ENCODE results near the gene ZNF169. TPM values are rescaled to one million over a fixed set of nuclear protein-coding genes. Genes with fewer than 3 reads are reported as not detected.
A peak's percentile ranks its signal among the peaks of the same experiment; 100 is the strongest.
"Not testable (repeated sequence)": the region's sequence is repeated elsewhere in the genome, so short reads cannot be mapped to it uniquely, and the experiment has no call there.

ZNF169 gene
- 1 to 10 TPM in 3 of 4 donors, under 1 TPM in 1; 0.81 to 8.0 (median 2.6) TPM for polyA plus RNA-seq
- long read RNA-seq, donor 1, partial matches to known transcripts, result 9 of 9 reads
- long read RNA-seq, donor 1, other reads (novel, unspliced or antisense), result 0 of 9 reads
- long read RNA-seq, donor 2, result 0 reads
- long read RNA-seq, donor 3, result 0 reads
- long read RNA-seq, donor 4, result 0 reads
- long read RNA-seq, donor 5, result 0 reads
- long read RNA-seq, donor 6, result 0 reads
- long read RNA-seq, donor 7, partial matches to known transcripts, result 0 of 1 reads
- long read RNA-seq, donor 7, other reads (novel, unspliced or antisense), result 0 of 1 reads
- long read RNA-seq, donor 8, result 0 reads
- long read RNA-seq, donor 9, result 0 reads
- long read RNA-seq, donor 10, partial matches to known transcripts, result 0 of 4 reads
- long read RNA-seq, donor 10, other reads (novel, unspliced or antisense), result 0 of 4 reads

DNA sequence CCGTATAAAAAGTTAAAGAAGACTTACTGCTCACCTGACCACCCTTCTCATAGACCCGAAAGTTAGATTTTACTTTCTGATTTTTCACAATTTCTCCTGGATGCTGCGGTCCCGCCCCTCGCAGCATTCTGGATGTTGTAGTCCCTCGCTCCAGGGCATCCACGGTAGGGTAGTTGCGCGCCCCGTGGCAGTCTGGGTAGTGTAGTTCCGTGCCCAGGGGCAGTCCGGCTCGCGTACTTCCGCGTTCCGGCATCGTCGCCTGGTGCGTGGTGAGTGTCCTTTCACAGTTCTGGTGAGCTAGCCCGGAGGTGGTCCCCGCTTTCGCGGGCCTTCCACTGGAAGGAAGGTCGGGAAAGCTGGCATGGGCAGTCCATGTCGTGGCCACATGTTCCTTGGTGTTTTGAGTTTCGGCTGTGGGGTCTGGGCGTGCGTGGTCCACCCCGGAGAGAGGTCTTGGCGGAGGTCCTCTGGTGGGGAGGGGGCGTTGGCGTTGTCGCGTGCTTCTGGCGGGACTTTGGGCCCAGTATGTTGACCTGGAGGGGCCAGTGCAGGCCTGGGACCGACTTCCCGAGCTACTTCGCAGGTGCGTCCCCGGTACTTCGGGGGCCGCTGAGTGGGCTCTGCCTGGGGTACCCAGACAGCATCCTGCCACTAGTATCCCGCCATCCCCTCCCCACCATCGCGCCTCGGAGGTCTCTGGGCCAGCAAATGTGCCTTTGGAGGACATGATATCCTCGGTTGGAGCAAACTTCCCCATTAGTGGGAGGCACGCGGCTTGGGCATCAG is at the start of gene ZNF169:
TSS of gene ZNF169 (plus strand) at position 222 of the 786 bp plus-strand sequence. CDS start 19,515 bp downstream, outside the sequence.
- FAIRE-seq (no peak), DNase-seq (peak; percentile 89)
- 0 to 1% (median 1%) methylated on average over 49 to 50 of the region's 50 CpGs for WGBS, 3 donors
- H3K27me3 ChIP-seq (ENCODE audit: control insufficient read depth in 3 of 3, insufficient read depth in 3 of 3, low read length in 3 of 3), result no peaks in the 10 kb centered on the region
- H3K27ac ChIP-seq (ENCODE audit: low read depth in 1 of 3, low read length in 2 of 3), result peak within 1 kb of the TSS in 1 of 3 donors; percentile 70
- H3K4me1 ChIP-seq (ENCODE audit: control insufficient read depth in 3 of 3, insufficient read depth in 2 of 3, low read depth in 1 of 3, low read length in 2 of 3), result peaks cover 0 to 2% (median 0%) of the 10 kb centered on the region in 3 donors
- peak within 1 kb of the TSS; percentile 56 to 92 (median 90) for H3K4me3 ChIP-seq (ENCODE audit: low read depth in 1 of 3, low read length in 3 of 3)
- no peaks in the 10 kb centered on the region for H3K9me3 ChIP-seq (ENCODE audit: control insufficient read depth in 2 of 2, insufficient read depth in 1 of 2, low read depth in 1 of 2, low read length in 1 of 2)
- peaks cover 0 to 3% (median 0%) of the 10 kb centered on the region in 3 donors for H3K36me3 ChIP-seq (ENCODE audit: control insufficient read depth in 3 of 3, insufficient read depth in 2 of 3, low read depth in 1 of 3, low read length in 3 of 3)

DNA sequence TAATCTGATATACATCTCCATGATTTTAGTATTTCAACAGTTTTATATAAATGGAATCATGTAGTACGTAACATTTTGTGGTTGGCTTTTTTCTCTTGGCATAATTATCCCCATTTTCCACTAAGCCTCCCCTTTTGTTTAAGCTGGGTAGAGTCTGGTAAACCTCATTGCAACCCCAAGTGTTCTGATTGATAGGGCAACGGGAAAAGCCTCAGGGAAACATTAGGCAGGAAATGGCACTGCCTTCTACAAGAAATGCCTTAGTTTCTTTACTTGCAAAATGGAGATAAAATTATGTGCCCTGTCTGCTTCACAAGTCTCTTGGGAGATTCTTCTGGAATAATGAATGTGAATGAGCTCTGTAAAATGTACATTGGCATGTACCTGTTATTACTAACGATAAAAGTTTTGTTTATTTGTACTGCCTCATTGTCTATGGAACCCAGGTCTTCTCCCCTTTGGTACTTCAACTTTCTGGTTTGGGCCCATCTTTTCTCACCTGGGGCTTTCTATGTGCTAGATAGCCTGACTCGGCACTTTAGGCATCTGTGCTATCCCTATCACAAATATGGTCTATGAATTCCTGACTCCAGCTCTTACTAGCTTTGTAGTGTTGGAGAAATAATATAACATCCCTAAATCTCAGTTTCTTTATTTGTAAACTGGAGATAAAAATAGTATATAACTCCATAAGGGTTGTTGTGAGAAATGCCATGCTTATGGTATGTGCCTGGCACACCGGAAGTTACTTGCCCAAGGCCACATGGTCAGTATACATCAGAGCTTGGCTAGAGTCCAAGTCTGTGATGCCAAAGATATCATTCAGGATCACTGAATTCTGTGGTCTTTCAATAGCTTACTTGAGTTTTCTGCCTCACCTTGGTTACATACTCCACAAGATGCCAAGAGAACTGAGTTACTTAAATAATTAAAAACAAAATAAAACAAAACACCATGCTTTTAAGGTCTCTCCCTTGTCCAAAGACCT is 48.2 kb upstream of the ZNF169 start:
- WGBS, 3 donors, result 85 to 90% (median 87%) methylated on average over 5 of the region's 5 CpGs
- DNase-seq, result no peak

DNA sequence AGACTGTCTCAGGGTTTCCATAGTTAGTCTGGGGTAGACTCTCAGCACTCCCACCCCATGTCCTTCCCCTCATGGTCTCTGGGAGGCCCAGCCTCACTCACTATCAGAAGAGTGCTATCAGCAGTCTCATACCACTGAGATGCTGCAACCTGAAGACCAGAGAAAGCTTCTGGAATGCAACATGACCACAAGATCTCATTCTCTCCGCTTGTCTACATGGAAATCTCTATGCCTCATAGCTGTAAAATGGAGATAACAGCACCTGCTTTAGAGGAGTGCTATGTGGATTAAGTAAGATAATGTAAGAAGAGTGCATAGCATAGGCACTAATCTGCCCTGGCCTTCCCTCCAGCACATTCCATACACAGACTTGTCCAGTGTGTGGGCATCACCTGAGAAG is 47.0 kb upstream of the ZNF169 start:
- Histone ChIP-seq H3K4me1 (ENCODE audit: control insufficient read depth in 3 of 3, insufficient read depth in 2 of 3, low read depth in 1 of 3, low read length in 2 of 3) (no peaks in the 10 kb centered on the region), H3K9me3 (ENCODE audit: control insufficient read depth in 2 of 2, insufficient read depth in 1 of 2, low read depth in 1 of 2, low read length in 1 of 2) (peaks cover 0 to 5% of the 10 kb centered on the region in 2 donors), H3K36me3 (ENCODE audit: control insufficient read depth in 3 of 3, insufficient read depth in 2 of 3, low read depth in 1 of 3, low read length in 3 of 3) (no peaks in the 10 kb centered on the region), H3K4me3 (ENCODE audit: low read depth in 1 of 3, low read length in 3 of 3) (no peak overlapping the region), H3K27ac (ENCODE audit: low read depth in 1 of 3, low read length in 2 of 3) (no peak overlapping the region), H3K27me3 (ENCODE audit: control insufficient read depth in 3 of 3, insufficient read depth in 3 of 3, low read length in 3 of 3) (no peaks in the 10 kb centered on the region)
- FAIRE-seq (no peak), DNase-seq (no peak)
- 36 to 76% (median 60%) methylated on average over 1 of the region's 1 CpG for WGBS, 3 donors

More for the DNA sequence above, 48.2 kb upstream of the ZNF169 start:
- Histone ChIP-seq H3K27ac (ENCODE audit: low read depth in 1 of 3, low read length in 2 of 3) (no peak overlapping the region), H3K9me3 (ENCODE audit: control insufficient read depth in 2 of 2, insufficient read depth in 1 of 2, low read depth in 1 of 2, low read length in 1 of 2) (no peaks in the 10 kb centered on the region), H3K36me3 (ENCODE audit: control insufficient read depth in 3 of 3, insufficient read depth in 2 of 3, low read depth in 1 of 3, low read length in 3 of 3) (no peaks in the 10 kb centered on the region), H3K4me1 (ENCODE audit: control insufficient read depth in 3 of 3, insufficient read depth in 2 of 3, low read depth in 1 of 3, low read length in 2 of 3) (no peaks in the 10 kb centered on the region), H3K4me3 (ENCODE audit: low read depth in 1 of 3, low read length in 3 of 3) (no peak overlapping the region), H3K27me3 (ENCODE audit: control insufficient read depth in 3 of 3, insufficient read depth in 3 of 3, low read length in 3 of 3) (no peaks in the 10 kb centered on the region)
- FAIRE-seq, result no peak

DNA sequence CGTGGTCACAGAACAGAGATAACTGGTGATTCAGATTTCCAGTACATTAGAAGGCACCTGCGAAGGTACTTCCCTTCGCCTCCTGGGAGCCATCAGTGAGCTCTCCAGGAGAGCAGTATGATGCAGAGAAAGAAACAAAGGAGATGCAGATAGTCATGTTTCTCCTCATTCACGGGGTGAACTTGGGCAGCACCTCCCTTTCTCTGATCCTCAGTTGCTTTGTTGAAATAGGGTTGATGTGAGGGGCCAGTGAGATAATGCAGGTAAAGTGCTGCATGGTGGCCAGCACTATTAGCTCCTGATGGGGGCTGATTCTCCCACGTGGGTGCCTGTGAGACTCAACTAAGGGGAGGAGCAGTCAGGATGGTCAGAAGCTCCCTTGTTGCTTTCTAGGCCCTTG is 46.6 kb upstream of the ZNF169 start:
- Histone ChIP-seq H3K27ac (ENCODE audit: low read depth in 1 of 3, low read length in 2 of 3) (no peak overlapping the region), H3K36me3 (ENCODE audit: control insufficient read depth in 3 of 3, insufficient read depth in 2 of 3, low read depth in 1 of 3, low read length in 3 of 3) (no peaks in the 10 kb centered on the region), H3K4me3 (ENCODE audit: low read depth in 1 of 3, low read length in 3 of 3) (no peak overlapping the region), H3K27me3 (ENCODE audit: control insufficient read depth in 3 of 3, insufficient read depth in 3 of 3, low read length in 3 of 3) (no peaks in the 10 kb centered on the region), H3K9me3 (ENCODE audit: control insufficient read depth in 2 of 2, insufficient read depth in 1 of 2, low read depth in 1 of 2, low read length in 1 of 2) (peaks cover 0 to 5% of the 10 kb centered on the region in 2 donors), H3K4me1 (ENCODE audit: control insufficient read depth in 3 of 3, insufficient read depth in 2 of 3, low read depth in 1 of 3, low read length in 2 of 3) (no peaks in the 10 kb centered on the region)
- 64 to 70% (median 69%) methylated on average over 5 of the region's 5 CpGs for WGBS, 3 donors
- FAIRE-seq, result no peak
- no peak for DNase-seq

- Histone ChIP-seq H3K4me1 (ENCODE audit: control insufficient read depth in 3 of 3, insufficient read depth in 2 of 3, low read depth in 1 of 3, low read length in 2 of 3) (no peaks in the 10 kb centered on the region), H3K27me3 (ENCODE audit: control insufficient read depth in 3 of 3, insufficient read depth in 3 of 3, low read length in 3 of 3) (no peaks in the 10 kb centered on the region), H3K4me3 (ENCODE audit: low read depth in 1 of 3, low read length in 3 of 3) (no peak overlapping the region), H3K27ac (ENCODE audit: low read depth in 1 of 3, low read length in 2 of 3) (no peak overlapping the region), H3K9me3 (ENCODE audit: control insufficient read depth in 2 of 2, insufficient read depth in 1 of 2, low read depth in 1 of 2, low read length in 1 of 2) (peaks cover 0 to 5% of the 10 kb centered on the region in 2 donors), H3K36me3 (ENCODE audit: control insufficient read depth in 3 of 3, insufficient read depth in 2 of 3, low read depth in 1 of 3, low read length in 3 of 3) (no peaks in the 10 kb centered on the region)
- 10 to 17% (median 12%) methylated on average over 12 of the region's 12 CpGs for WGBS, 3 donors
- FAIRE-seq, result no peak
- DNase-seq, result peak; percentile 87 to 88
Observed at GRCh38 chr9:94213511-94214124, 45.5 kb upstream of the ZNF169 start.

- H3K27ac ChIP-seq (ENCODE audit: low read depth in 1 of 3, low read length in 2 of 3), result no peak overlapping the region
- H3K4me3 ChIP-seq (ENCODE audit: low read depth in 1 of 3, low read length in 3 of 3), result no peak overlapping the region
- H3K36me3 ChIP-seq (ENCODE audit: control insufficient read depth in 3 of 3, insufficient read depth in 2 of 3, low read depth in 1 of 3, low read length in 3 of 3), result no peaks in the 10 kb centered on the region
- H3K9me3 ChIP-seq (ENCODE audit: control insufficient read depth in 2 of 2, insufficient read depth in 1 of 2, low read depth in 1 of 2, low read length in 1 of 2), result no peaks in the 10 kb centered on the region
- FAIRE-seq, result no peak
- 78 to 86% (median 85%) methylated on average over 1 of the region's 1 CpG for WGBS, 3 donors
- no peaks in the 10 kb centered on the region for H3K4me1 ChIP-seq (ENCODE audit: control insufficient read depth in 3 of 3, insufficient read depth in 2 of 3, low read depth in 1 of 3, low read length in 2 of 3)
- no peak for DNase-seq
- no peaks in the 10 kb centered on the region for H3K27me3 ChIP-seq (ENCODE audit: control insufficient read depth in 3 of 3, insufficient read depth in 3 of 3, low read length in 3 of 3)
Observed at GRCh38 chr9:94222870-94223269, 36.2 kb upstream of the ZNF169 start.

DNA sequence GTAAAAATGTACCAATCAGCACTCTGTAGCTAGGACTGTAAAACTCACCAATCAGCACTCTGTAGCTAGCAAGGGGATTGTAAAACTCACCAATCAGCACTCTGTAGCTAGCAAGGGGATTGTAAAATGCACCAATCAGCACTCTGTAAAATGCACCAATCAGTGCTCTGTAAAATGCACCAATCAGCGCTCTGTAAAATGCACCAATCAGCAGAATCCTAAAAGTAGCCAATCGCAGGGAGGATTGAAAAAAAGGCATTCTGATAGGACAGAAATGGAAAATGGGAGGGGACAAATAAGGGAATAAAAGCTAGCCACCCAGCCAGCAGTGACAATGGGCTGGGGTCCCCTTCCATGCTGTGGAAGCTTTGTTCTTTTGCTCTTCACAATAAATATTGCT is 33.7 kb upstream of the ZNF169 start:
- not testable (repeated sequence) for FAIRE-seq; H3K36me3 ChIP-seq (ENCODE audit: control insufficient read depth in 3 of 3, insufficient read depth in 2 of 3, low read depth in 1 of 3, low read length in 3 of 3); H3K27ac ChIP-seq (ENCODE audit: low read depth in 1 of 3, low read length in 2 of 3); H3K4me1 ChIP-seq (ENCODE audit: control insufficient read depth in 3 of 3, insufficient read depth in 2 of 3, low read depth in 1 of 3, low read length in 2 of 3); H3K9me3 ChIP-seq (ENCODE audit: control insufficient read depth in 2 of 2, insufficient read depth in 1 of 2, low read depth in 1 of 2, low read length in 1 of 2); H3K4me3 ChIP-seq (ENCODE audit: low read depth in 1 of 3, low read length in 3 of 3); DNase-seq; H3K27me3 ChIP-seq (ENCODE audit: control insufficient read depth in 3 of 3, insufficient read depth in 3 of 3, low read length in 3 of 3)
- 93 to 96% (median 96%) methylated on average over 2 of the region's 2 CpGs for WGBS, 3 donors

All from small intestine (tissue), 16 donors.